HG03378 (cell line): Measurements from ENCODE around the gene RPTOR.
A peak's percentile ranks its signal among the peaks of the same experiment; 100 is the strongest.

Source experiments
- ATAC-seq: cut with Tn5 transposase; IDR thresholded peaks from one replicate; pipeline ENCODE4 v1.9.1; 2021; ENCODE audit warnings: mild to moderate bottlenecking, moderate library complexity; ENCODE audit not compliant: unreplicated experiment

The RPTOR gene

GRCh38 chr17:80774146-80774545 is 229.5 kb downstream of the RPTOR start:
- ATAC-seq = no peak

GRCh38 chr17:80774643-80775281 is 230.1 kb downstream of the RPTOR start:
- no peak for ATAC-seq

- no peak for ATAC-seq
Measured at GRCh38 chr17:80775863-80776262, 231.2 kb downstream of the RPTOR start.

- no peak for ATAC-seq
Measured at GRCh38 chr17:80777274-80777673, 232.6 kb downstream of the RPTOR start.

GRCh38 chr17:80778716-80779115 is 234.1 kb downstream of the RPTOR start:
- ATAC-seq = no peak

GRCh38 chr17:80779336-80779735 is 234.7 kb downstream of the RPTOR start:
- no peak for ATAC-seq

- ATAC-seq = no peak
Measured at GRCh38 chr17:80779961-80780380, 235.3 kb downstream of the RPTOR start.

- peak; percentile 61 for ATAC-seq
Measured at GRCh38 chr17:80780381-80781198, 236.0 kb downstream of the RPTOR start.

GRCh38 chr17:80781211-80781610 is 236.6 kb downstream of the RPTOR start:
- no peak for ATAC-seq

GRCh38 chr17:80781807-80782277 is 237.2 kb downstream of the RPTOR start:
- ATAC-seq = no peak

GRCh38 chr17:80782536-80783427 is 238.1 kb downstream of the RPTOR start:
- no peak for ATAC-seq

- no peak for ATAC-seq
Measured at GRCh38 chr17:80783486-80783885, 238.8 kb downstream of the RPTOR start.

GRCh38 chr17:80783971-80784370 is 239.3 kb downstream of the RPTOR start:
- no peak for ATAC-seq

- no peak for ATAC-seq
Measured at GRCh38 chr17:80785477-80786178, 241.0 kb downstream of the RPTOR start.

GRCh38 chr17:80786470-80786869 is 241.8 kb downstream of the RPTOR start:
- no peak for ATAC-seq

- ATAC-seq = no peak
Measured at GRCh38 chr17:80786887-80787286, 242.2 kb downstream of the RPTOR start.

GRCh38 chr17:80787881-80788280 is 243.2 kb downstream of the RPTOR start:
- no peak for ATAC-seq

GRCh38 chr17:80789356-80789902 is 244.8 kb downstream of the RPTOR start:
- no peak for ATAC-seq

GRCh38 chr17:80790021-80790765 is 245.6 kb downstream of the RPTOR start:
- ATAC-seq = peak; percentile 59
